Activated T-cell treated with anti-CD3 and anti-CD28 coated beads, Interleukin-2, amount 50 U/mL, for 24 hours (primary cell): ENCODE data around the gene ANKDD1B.
"Not testable (repeated sequence)": the region's sequence is repeated elsewhere in the genome, so short reads cannot be mapped to it uniquely, and the experiment has no call there.

Experiments used
- DNase-seq: peaks from one replicate; pipeline ENCODE4 v3.0.0-alpha.2; 2020
- H3K27ac Mint-ChIP-seq: 2 replicates; pipeline ENCODE4 v1.8.0; 2020; ENCODE audit warnings: mild to moderate bottlenecking, mixed read lengths
- H3K27me3 Mint-ChIP-seq: 2 replicates; pipeline ENCODE4 v1.8.0; 2020; ENCODE audit warnings: mixed read lengths
- H3K36me3 Mint-ChIP-seq: 2 replicates; pipeline ENCODE4 v1.8.0; 2020; ENCODE audit warnings: low read depth, mixed read lengths
- H3K4me1 Mint-ChIP-seq: 2 replicates; pipeline ENCODE4 v1.8.0; 2020; ENCODE audit warnings: low read depth, mixed read lengths
- H3K4me3 Mint-ChIP-seq: 2 replicates; pipeline ENCODE4 v1.8.0; 2020; ENCODE audit warnings: mild to moderate bottlenecking, moderate library complexity, mixed read lengths
- H3K9me3 Mint-ChIP-seq: 2 replicates; pipeline ENCODE4 v1.8.0; 2020; ENCODE audit warnings: mixed read lengths

Gene ANKDD1B

GRCh38 chr5:75611311-75612225, at the start of gene ANKDD1B:
TSS of gene ANKDD1B (plus strand) at chr5:75611453. CDS start at chr5:75611635, 182 bp downstream.
- H3K27me3 Mint-ChIP-seq = peaks cover 27% of the 10 kb centered on the region
- peaks cover 9% of the 10 kb centered on the region for H3K4me1 Mint-ChIP-seq
- H3K4me3 Mint-ChIP-seq = peak within 1 kb of the TSS; percentile 44
- peaks cover 6% of the 10 kb centered on the region for H3K36me3 Mint-ChIP-seq
- H3K27ac Mint-ChIP-seq = no peak within 1 kb of the TSS
- peak; percentile 35 for DNase-seq
- H3K9me3 Mint-ChIP-seq = no peaks in the 10 kb centered on the region

DNA sequence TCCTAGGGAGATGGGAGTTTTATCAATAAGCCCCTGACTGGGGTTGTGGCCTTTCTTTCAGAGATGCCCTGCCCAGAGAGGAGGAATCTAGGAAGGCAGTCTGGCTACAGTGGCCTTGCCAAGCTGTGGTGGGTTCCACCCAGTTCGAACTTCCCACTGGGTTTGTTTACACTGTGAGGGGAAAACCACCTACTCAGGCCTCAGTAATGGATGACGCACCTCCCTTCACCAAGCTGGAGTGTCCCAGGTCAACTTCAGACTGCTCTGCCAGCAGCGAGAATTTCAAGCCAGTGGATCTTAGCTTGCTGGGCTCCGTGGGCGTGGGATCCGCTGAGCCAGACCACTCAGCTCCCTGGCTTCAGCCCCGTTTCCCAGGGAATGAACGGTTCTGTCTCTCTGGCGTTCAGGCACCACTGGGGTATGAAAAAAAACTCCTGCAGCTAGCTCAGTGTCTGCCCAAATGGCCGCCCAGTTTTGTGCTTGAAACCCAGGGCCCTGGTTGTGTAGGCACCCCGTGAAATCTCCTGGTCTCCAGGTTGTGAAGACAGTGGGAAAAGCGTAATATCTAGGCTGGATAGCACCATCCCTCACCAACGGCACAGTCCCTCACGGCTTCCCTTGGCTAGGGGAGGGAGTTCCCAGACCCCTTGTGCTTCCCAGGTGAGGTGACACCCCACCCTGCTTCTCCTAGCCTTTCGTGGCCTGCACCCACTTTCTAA, 45.1 kb upstream of the ANKDD1B start:
- Mint-ChIP-seq H3K36me3 (peaks cover 69% of the 10 kb centered on the region), H3K9me3 (peaks cover 29% of the 10 kb centered on the region), H3K27ac (peak overlapping the region; percentile 96), H3K4me1 (peaks cover 75% of the 10 kb centered on the region), H3K4me3 (peak overlapping the region; percentile 61)
- not testable (repeated sequence) for H3K27me3 Mint-ChIP-seq
- DNase-seq = peak; percentile 36

DNA sequence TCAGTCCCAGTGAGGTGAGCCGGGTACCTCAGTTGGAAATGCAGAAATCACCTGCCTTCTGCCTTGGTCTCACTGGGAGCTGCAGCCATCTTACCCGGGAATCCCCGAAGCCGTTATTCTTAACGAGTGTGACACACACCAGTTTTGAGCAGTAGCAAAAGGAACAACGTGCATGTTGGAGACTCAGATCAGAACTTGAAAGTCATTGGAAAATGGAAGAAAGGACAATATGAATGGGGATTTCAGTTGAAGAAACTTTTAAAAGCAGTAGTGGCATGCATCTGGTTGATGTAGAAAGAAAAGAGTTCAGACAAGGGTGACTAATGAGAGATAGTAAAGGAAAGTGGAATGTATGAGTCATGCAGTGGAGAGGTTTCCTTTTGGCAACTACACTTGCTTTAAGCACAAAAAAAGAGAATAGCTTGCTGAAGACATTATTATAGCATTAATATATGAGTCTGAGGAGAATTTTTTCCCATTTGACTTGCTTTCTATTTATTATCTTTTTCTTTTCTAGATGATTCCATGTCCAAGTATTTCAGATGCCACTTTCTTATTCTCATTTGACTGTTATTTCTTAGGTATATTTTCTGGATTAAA, 44.4 kb upstream of the ANKDD1B start:
- H3K9me3 Mint-ChIP-seq = peaks cover 26% of the 10 kb centered on the region
- H3K36me3 Mint-ChIP-seq = peaks cover 67% of the 10 kb centered on the region
- peaks cover 76% of the 10 kb centered on the region for H3K4me1 Mint-ChIP-seq
- H3K27ac Mint-ChIP-seq = peak overlapping the region; percentile 96
- H3K27me3 Mint-ChIP-seq = no peaks in the 10 kb centered on the region
- peak overlapping the region; percentile 61 for H3K4me3 Mint-ChIP-seq
- peak; percentile 68 for DNase-seq

DNA sequence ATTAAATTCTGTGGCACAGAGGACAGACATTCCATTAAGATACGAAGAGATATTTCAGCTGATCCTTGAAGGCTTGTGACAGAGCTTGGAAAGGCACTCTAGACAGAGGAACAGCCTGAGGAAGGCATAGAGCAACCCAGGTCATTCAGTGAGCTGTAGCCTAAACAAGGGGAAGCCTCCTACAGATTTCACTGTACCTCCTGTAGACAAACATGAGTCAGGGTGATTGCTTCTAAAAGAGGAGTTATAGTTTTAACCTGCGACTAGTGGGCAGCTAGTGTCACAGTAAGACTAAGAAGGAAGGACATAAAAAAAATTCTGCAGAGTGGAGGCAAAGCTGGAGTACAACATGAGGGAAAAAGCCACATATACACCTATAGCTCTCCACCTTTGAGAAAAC, 43.5 kb upstream of the ANKDD1B start:
- Mint-ChIP-seq H3K27ac (peak overlapping the region; percentile 96), H3K4me3 (peak overlapping the region; percentile 61), H3K36me3 (peaks cover 65% of the 10 kb centered on the region), H3K9me3 (peaks cover 17% of the 10 kb centered on the region), H3K4me1 (peaks cover 73% of the 10 kb centered on the region), H3K27me3 (no peaks in the 10 kb centered on the region)
- no peak for DNase-seq

DNA sequence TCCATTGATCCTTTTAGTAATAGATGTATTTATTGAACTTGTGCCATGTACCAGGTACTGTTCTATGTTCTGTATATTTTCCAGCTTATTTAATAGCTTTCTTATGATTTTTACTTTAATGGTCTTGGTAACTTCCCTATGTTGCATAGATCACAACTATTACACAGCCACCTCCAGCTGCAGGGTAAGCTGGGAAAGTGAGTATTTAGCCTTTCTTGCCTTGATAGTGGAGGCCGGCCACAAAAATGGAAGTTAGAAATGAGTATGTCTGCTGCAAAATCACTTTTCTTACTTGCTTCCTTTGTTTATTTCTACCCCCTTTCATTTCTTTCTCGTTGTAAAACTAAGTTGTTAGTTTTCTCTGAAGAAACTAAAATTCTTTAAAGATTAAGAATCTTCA, 43.1 kb upstream of the ANKDD1B start:
- DNase-seq = no peak
- no peaks in the 10 kb centered on the region for H3K27me3 Mint-ChIP-seq
- peak overlapping the region; percentile 96 for H3K27ac Mint-ChIP-seq
- peaks cover 14% of the 10 kb centered on the region for H3K9me3 Mint-ChIP-seq
- peaks cover 70% of the 10 kb centered on the region for H3K4me1 Mint-ChIP-seq
- H3K4me3 Mint-ChIP-seq = no peak overlapping the region
- H3K36me3 Mint-ChIP-seq = peaks cover 65% of the 10 kb centered on the region

GRCh38 chr5:75571547-75571946, 39.7 kb upstream of the ANKDD1B start:
- Mint-ChIP-seq H3K4me1 (peaks cover 56% of the 10 kb centered on the region), H3K27me3 (no peaks in the 10 kb centered on the region), H3K27ac (no peak overlapping the region), H3K36me3 (peaks cover 53% of the 10 kb centered on the region), H3K4me3 (no peak overlapping the region), H3K9me3 (no peaks in the 10 kb centered on the region)
- DNase-seq = no peak

GRCh38 chr5:75574791-75575190, 36.5 kb upstream of the ANKDD1B start:
- H3K9me3 Mint-ChIP-seq = no peaks in the 10 kb centered on the region
- H3K27ac Mint-ChIP-seq = peak overlapping the region; percentile 94

GRCh38 chr5:75578280-75578679, 33.0 kb upstream of the ANKDD1B start:
- Mint-ChIP-seq H3K4me1 (peaks cover 19% of the 10 kb centered on the region), H3K36me3 (peaks cover 68% of the 10 kb centered on the region)
- H3K27me3 Mint-ChIP-seq, H3K9me3 Mint-ChIP-seq, H3K4me3 Mint-ChIP-seq, DNase-seq, H3K27ac Mint-ChIP-seq: not testable (repeated sequence)

More at GRCh38 chr5:75574791-75575190, 36.5 kb upstream of the ANKDD1B start:
- Mint-ChIP-seq H3K27me3 (no peaks in the 10 kb centered on the region), H3K4me3 (peak overlapping the region; percentile 48), H3K36me3 (peaks cover 71% of the 10 kb centered on the region), H3K4me1 (peaks cover 29% of the 10 kb centered on the region)
- DNase-seq = no peak

GRCh38 chr5:75584641-75585040, 26.6 kb upstream of the ANKDD1B start:
- H3K36me3 Mint-ChIP-seq = peaks cover 72% of the 10 kb centered on the region
- H3K27ac Mint-ChIP-seq = no peak overlapping the region
- H3K27me3 Mint-ChIP-seq = no peaks in the 10 kb centered on the region
- DNase-seq = no peak
- H3K4me1 Mint-ChIP-seq = no peaks in the 10 kb centered on the region
- no peak overlapping the region for H3K4me3 Mint-ChIP-seq
- no peaks in the 10 kb centered on the region for H3K9me3 Mint-ChIP-seq

GRCh38 chr5:75588666-75589065, 22.6 kb upstream of the ANKDD1B start:
- Mint-ChIP-seq H3K27ac (no peak overlapping the region), H3K4me1 (no peaks in the 10 kb centered on the region), H3K36me3 (peaks cover 80% of the 10 kb centered on the region), H3K9me3 (no peaks in the 10 kb centered on the region), H3K4me3 (no peak overlapping the region), H3K27me3 (no peaks in the 10 kb centered on the region)
- no peak for DNase-seq

- peaks cover 19% of the 10 kb centered on the region for H3K4me1 Mint-ChIP-seq
- no peak for DNase-seq
- no peaks in the 10 kb centered on the region for H3K27me3 Mint-ChIP-seq
- H3K36me3 Mint-ChIP-seq = peaks cover 63% of the 10 kb centered on the region
- no peaks in the 10 kb centered on the region for H3K9me3 Mint-ChIP-seq
- no peak overlapping the region for H3K4me3 Mint-ChIP-seq
- no peak overlapping the region for H3K27ac Mint-ChIP-seq
Measured at GRCh38 chr5:75600535-75600934, 10.7 kb upstream of the ANKDD1B start.

- Mint-ChIP-seq H3K9me3 (no peaks in the 10 kb centered on the region), H3K36me3 (peaks cover 56% of the 10 kb centered on the region)
- no peak for DNase-seq
Measured at GRCh38 chr5:75601567-75601966, 9.7 kb upstream of the ANKDD1B start.

GRCh38 chr5:75601996-75602395, 9.3 kb upstream of the ANKDD1B start:
- Mint-ChIP-seq H3K4me1 (peaks cover 19% of the 10 kb centered on the region), H3K27me3 (no peaks in the 10 kb centered on the region), H3K36me3 (peaks cover 54% of the 10 kb centered on the region), H3K9me3 (no peaks in the 10 kb centered on the region), H3K4me3 (no peak overlapping the region), H3K27ac (no peak overlapping the region)
- no peak for DNase-seq

More at GRCh38 chr5:75601567-75601966, 9.7 kb upstream of the ANKDD1B start:
- no peak overlapping the region for H3K27ac Mint-ChIP-seq
- H3K4me3 Mint-ChIP-seq = no peak overlapping the region
- peaks cover 19% of the 10 kb centered on the region for H3K4me1 Mint-ChIP-seq
- no peaks in the 10 kb centered on the region for H3K27me3 Mint-ChIP-seq

DNA sequence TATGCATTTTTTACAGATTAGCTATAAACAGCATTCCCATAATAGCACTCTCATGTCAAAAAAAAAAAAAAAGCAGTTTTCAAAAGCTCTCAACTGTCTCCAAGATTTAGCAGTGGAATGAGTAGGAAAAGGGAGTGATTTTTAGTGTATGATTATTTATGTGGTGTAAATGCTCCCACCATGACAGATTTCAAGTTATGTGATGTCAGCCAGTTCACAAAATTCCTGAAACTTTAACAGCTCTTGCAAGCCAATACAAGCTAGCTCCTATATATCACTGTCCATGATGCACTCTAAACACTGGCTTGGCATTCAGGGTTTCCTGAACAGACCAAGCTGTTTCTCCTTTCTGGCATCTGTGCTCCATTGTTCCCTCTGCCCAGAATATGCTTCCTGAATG, 7.9 kb upstream of the ANKDD1B start:
- Mint-ChIP-seq H3K27ac (no peak overlapping the region), H3K4me3 (no peak overlapping the region), H3K27me3 (no peaks in the 10 kb centered on the region), H3K36me3 (peaks cover 54% of the 10 kb centered on the region), H3K9me3 (no peaks in the 10 kb centered on the region), H3K4me1 (peaks cover 19% of the 10 kb centered on the region)
- DNase-seq = no peak
